Muscle of arm (tissue), 12 donors: ENCODE results near the gene C11orf21. TPM values are rescaled to one million over a fixed set of nuclear protein-coding genes. Genes with fewer than 3 reads are reported as not detected.

ENCODE experiments used
- DNase-seq: peaks from one replicate; pipeline ENCODE4 v3.0.0-alpha.2; 2013
- polyA plus RNA-seq, 12 donors: library from polyadenylated mRNA; unstranded; fragments of 120-200 nt; gene quantifications; one replicate each; pipeline ENCODE4 v1.2.1, GENCODE V29; 2013; ENCODE audit not compliant: insufficient read length in 12 of 12

Gene C11orf21
- polyA plus RNA-seq, 12 donors: 1.0 to 9.1 (median 3.1) TPM; not detected in 1

GRCh38 chr11:2272228-2272945 lies 29.3 kb downstream of the C11orf21 start:
- DNase-seq: no peak

- no peak for DNase-seq
These were observed 30.1 kb downstream of the C11orf21 start for GRCh38 chr11:2271327-2272227.

- no peak for DNase-seq
These were observed 30.7 kb downstream of the C11orf21 start for GRCh38 chr11:2271077-2271326.

- DNase-seq: no peak
These were observed 31.2 kb downstream of the C11orf21 start, which contains the start of gene ASCL2 for GRCh38 chr11:2270322-2271076. Gene ASCL2 (minus strand): TSS chr11:2270588. CDS start chr11:2270332, 256 bp downstream.

GRCh38 chr11:2269601-2270321 lies 32.0 kb downstream of the C11orf21 start:
- peak; percentile 67 for DNase-seq

- DNase-seq: no peak
These were observed 32.8 kb downstream of the C11orf21 start for GRCh38 chr11:2268729-2269600.

GRCh38 chr11:2267851-2268728 lies 33.6 kb downstream of the C11orf21 start:
- no peak for DNase-seq

GRCh38 chr11:2267306-2267850 lies 34.3 kb downstream of the C11orf21 start:
- DNase-seq: no peak

- DNase-seq: no peak
These were observed 35.0 kb downstream of the C11orf21 start for GRCh38 chr11:2266586-2267305.

- DNase-seq: no peak
These were observed 35.7 kb downstream of the C11orf21 start for GRCh38 chr11:2265854-2266585.

GRCh38 chr11:2265396-2265795 lies 36.3 kb downstream of the C11orf21 start:
- no peak for DNase-seq

- DNase-seq: no peak
These were observed 37.2 kb downstream of the C11orf21 start for GRCh38 chr11:2264366-2265053.

- no peak for DNase-seq
These were observed 37.9 kb downstream of the C11orf21 start for GRCh38 chr11:2263724-2264360.

GRCh38 chr11:2263071-2263565 lies 38.6 kb downstream of the C11orf21 start:
- no peak for DNase-seq

- DNase-seq: no peak
These were observed 39.2 kb downstream of the C11orf21 start for GRCh38 chr11:2262301-2263070.
